ENCODE measurements around the gene SPCS2.
"Not testable (repeated sequence)": the region's sequence is repeated elsewhere in the genome, so short reads cannot be mapped to it uniquely, and the experiment has no call there.

Gene SPCS2

GRCh38 chr11:75001686-75002085 is 52.6 kb downstream of the SPCS2 start:
- no peak for DNase-seq (ENCODE audit: low read depth in 2 of 2)

- no peak for DNase-seq (ENCODE audit: low read depth in 2 of 2)
Observed at GRCh38 chr11:75002516-75002915, 53.5 kb downstream of the SPCS2 start.

- no peak for DNase-seq (ENCODE audit: low read depth in 2 of 2)
Observed at GRCh38 chr11:75004215-75004614, 55.1 kb downstream of the SPCS2 start.

GRCh38 chr11:75011357-75011756 is 62.3 kb downstream of the SPCS2 start:
- DNase-seq (ENCODE audit: low read depth in 2 of 2): no peak

- no peak for DNase-seq (ENCODE audit: low read depth in 2 of 2)
Observed at GRCh38 chr11:75011872-75012271, 62.8 kb downstream of the SPCS2 start.

- DNase-seq (ENCODE audit: low read depth in 2 of 2): no peak
Observed at GRCh38 chr11:75013051-75013450, 64.0 kb downstream of the SPCS2 start.

GRCh38 chr11:75014129-75014528 is 65.1 kb downstream of the SPCS2 start:
- DNase-seq (ENCODE audit: low read depth in 2 of 2): no peak

GRCh38 chr11:75019200-75019599 is 70.1 kb downstream of the SPCS2 start:
- DNase-seq (ENCODE audit: low read depth in 2 of 2): not testable (repeated sequence)

GRCh38 chr11:75020328-75020727 is 71.3 kb downstream of the SPCS2 start:
- not testable (repeated sequence) for DNase-seq (ENCODE audit: low read depth in 2 of 2)

GRCh38 chr11:75022296-75022695 is 73.2 kb downstream of the SPCS2 start:
- no peak for DNase-seq (ENCODE audit: low read depth in 2 of 2)

GRCh38 chr11:75022759-75023396 is 73.8 kb downstream of the SPCS2 start:
- DNase-seq (ENCODE audit: low read depth in 2 of 2): peak; percentile 44 to 52

GRCh38 chr11:75023446-75024067 is 74.5 kb downstream of the SPCS2 start:
- DNase-seq (ENCODE audit: low read depth in 2 of 2): no peak

- DNase-seq (ENCODE audit: low read depth in 2 of 2): no peak
Observed at GRCh38 chr11:75024068-75024449, 75.0 kb downstream of the SPCS2 start.

- no peak for DNase-seq (ENCODE audit: low read depth in 2 of 2)
Observed at GRCh38 chr11:75024764-75025211, 75.7 kb downstream of the SPCS2 start.

GRCh38 chr11:75025561-75025960 is 76.5 kb downstream of the SPCS2 start:
- no peak for DNase-seq (ENCODE audit: low read depth in 2 of 2)

GRCh38 chr11:75028321-75028720 is 79.3 kb downstream of the SPCS2 start:
- DNase-seq (ENCODE audit: low read depth in 2 of 2): no peak
